A549 treated with dexamethasone at 1 μM for 4 hours (cell line): ENCODE results near the gene HMX1. TPM values are rescaled to one million over a fixed set of nuclear protein-coding genes. Genes with fewer than 3 reads are reported as not detected.

ENCODE experiments used
- total RNA-seq: library from RNA; stranded (reverse); fragments of 200-300 nt; extraction: Qiagen RNA extraction; gene quantifications from 5 replicates; pipeline ENCODE4 v1.2.3, GENCODE V29; 2022

Gene HMX1
- total RNA-seq, result 0.10 to 0.15 TPM (median 0.12 TPM) in 4 of 5 replicates, not detected in the other

GRCh38 chr4:8871417-8872401 is at the start of gene HMX1:
Gene HMX1, minus strand, starts transcription at chr4:8871839. Its CDS starts 225 bp downstream, at chr4:8871614.

